Thyroid gland (tissue), 4 donors: ENCODE measurements around the gene HAUS1. TPM values are rescaled to one million over a fixed set of nuclear protein-coding genes. Genes with fewer than 3 reads are reported as not detected.
"Not testable (repeated sequence)": the region's sequence is repeated elsewhere in the genome, so short reads cannot be mapped to it uniquely, and the experiment has no call there.

Source experiments
- DNase-seq, 2 donors: peaks; one replicate each; pipeline ENCODE4 v3.0.0-alpha.2; 2019
- H3K27ac ChIP-seq, 3 donors: fragments of 200-600 bp; sonication (generic); 1 replicate in 2 of 3; 2 replicates in 1 of 3; pipeline ENCODE4 v1.5.1; 2016 to 2019; ENCODE audit warnings: mild to moderate bottlenecking in 1 of 3, moderate library complexity in 1 of 3
- H3K27me3 ChIP-seq: fragments of 200-600 bp; sonication (generic); one replicate; pipeline ENCODE4 v1.5.1; 2019
- H3K36me3 ChIP-seq, 2 donors: fragments of 200-600 bp; sonication (generic); one replicate each; pipeline ENCODE4 v1.5.1; 2016 to 2019
- H3K4me1 ChIP-seq, 2 donors: fragments of 200-600 bp; sonication (generic); one replicate each; pipeline ENCODE4 v1.5.1; 2017 to 2019
- H3K4me3 ChIP-seq, 3 donors: fragments of 200-600 bp; sonication (generic); replicated peaks in 1 of 3; 1 replicate in 2 of 3; 2 replicates in 1 of 3; pipeline ENCODE4 v1.5.1; 2016; ENCODE audit warnings: mild to moderate bottlenecking in 1 of 3
- H3K9me3 ChIP-seq: fragments of 200-600 bp; sonication (generic); one replicate; pipeline ENCODE4 v1.5.1; 2017
- POLR2A ChIP-seq, 2 donors: fragments of 450-650 bp; IDR thresholded peaks; one replicate each; pipeline ENCODE4 v1.6.1; 2017; ENCODE audit warnings: antibody characterized with exemption in 2 of 2, mild to moderate bottlenecking in 2 of 2, moderate library complexity in 1 of 2
- WGBS, 2 donors: methylation state at CpG; one replicate each; pipeline ENCODE4 v1.1.5; 2017; 5-methylcytosine and 5-hydroxymethylcytosine counted together
- intact Hi-C: fragments of 100-400 bp; cut with DNase I; formaldehyde crosslinking; loops from one replicate; pipeline ENCODE4 v1.15.1; 2023
- total RNA-seq, 4 donors: library from RNA; depleted of rRNA; stranded (reverse); fragments of >200 nt; gene quantifications; one replicate each; pipeline ENCODE4 v1.2.3, GENCODE V29; 2016
- TF ChIP-seq, protein P1 (sequence below), 6 experiments: fragments of 200-600 bp in 3 of 6; fragments of 450-650 bp in 3 of 6; sonication (generic) in 3 of 6; IDR thresholded peaks; one replicate each; pipeline ENCODE4 v1.5.1; 2016 to 2019; ENCODE audit warnings: antibody characterized with exemption in 6 of 6, mild to moderate bottlenecking in 2 of 6, inconsistent platforms in 1 of 6, moderate library complexity in 1 of 6

HAUS1 gene
- total RNA-seq, 4 donors from 2014 or later = 15.6 to 32.2 (median 20.0) TPM

GRCh38 chr18:46113751-46114150 lies 9.6 kb downstream of the HAUS1 start:
- H3K36me3 ChIP-seq = peaks cover 0 to 4% of the 10 kb centered on the region in 2 donors
- no peaks in the 10 kb centered on the region for H3K27me3 ChIP-seq

GRCh38 chr18:46126625-46127024 lies 22.4 kb downstream of the HAUS1 start:
- H3K27me3 ChIP-seq, H3K27ac ChIP-seq, H3K4me1 ChIP-seq, DNase-seq, H3K4me3 ChIP-seq, intact Hi-C loops, H3K9me3 ChIP-seq: not testable (repeated sequence)
- H3K36me3 ChIP-seq = peaks cover 22 to 34% of the 10 kb centered on the region in 2 donors
- WGBS, 2 donors = 93 to 99% methylated on average over 4 of the region's 4 CpGs

More at GRCh38 chr18:46113751-46114150, 9.6 kb downstream of the HAUS1 start:
- Histone ChIP-seq H3K27ac (no peak overlapping the region), H3K9me3 (no peaks in the 10 kb centered on the region), H3K4me3 (no peak overlapping the region), H3K4me1 (no peaks in the 10 kb centered on the region)
- no peak for DNase-seq
- 89 to 92% methylated on average over 1 of the region's 1 CpG for WGBS, 2 donors
- no peak for TF ChIP-seq POLR2A (IDR thresholded peaks at IDR 0.05)
- TF ChIP-seq, protein P1, sequence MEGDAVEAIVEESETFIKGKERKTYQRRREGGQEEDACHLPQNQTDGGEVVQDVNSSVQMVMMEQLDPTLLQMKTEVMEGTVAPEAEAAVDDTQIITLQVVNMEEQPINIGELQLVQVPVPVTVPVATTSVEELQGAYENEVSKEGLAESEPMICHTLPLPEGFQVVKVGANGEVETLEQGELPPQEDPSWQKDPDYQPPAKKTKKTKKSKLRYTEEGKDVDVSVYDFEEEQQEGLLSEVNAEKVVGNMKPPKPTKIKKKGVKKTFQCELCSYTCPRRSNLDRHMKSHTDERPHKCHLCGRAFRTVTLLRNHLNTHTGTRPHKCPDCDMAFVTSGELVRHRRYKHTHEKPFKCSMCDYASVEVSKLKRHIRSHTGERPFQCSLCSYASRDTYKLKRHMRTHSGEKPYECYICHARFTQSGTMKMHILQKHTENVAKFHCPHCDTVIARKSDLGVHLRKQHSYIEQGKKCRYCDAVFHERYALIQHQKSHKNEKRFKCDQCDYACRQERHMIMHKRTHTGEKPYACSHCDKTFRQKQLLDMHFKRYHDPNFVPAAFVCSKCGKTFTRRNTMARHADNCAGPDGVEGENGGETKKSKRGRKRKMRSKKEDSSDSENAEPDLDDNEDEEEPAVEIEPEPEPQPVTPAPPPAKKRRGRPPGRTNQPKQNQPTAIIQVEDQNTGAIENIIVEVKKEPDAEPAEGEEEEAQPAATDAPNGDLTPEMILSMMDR (IDR thresholded peaks at IDR 0.05) = no peak
- intact Hi-C loops = no loop called here

GRCh38 chr18:46130061-46130460 lies 25.9 kb downstream of the HAUS1 start:
- H3K4me3 ChIP-seq = no peak overlapping the region
- H3K27me3 ChIP-seq = no peaks in the 10 kb centered on the region
- no peaks in the 10 kb centered on the region for H3K9me3 ChIP-seq
- H3K27ac ChIP-seq = no peak overlapping the region
- no peak for DNase-seq
- intact Hi-C loops = no loop called here
- H3K4me1 ChIP-seq = no peaks in the 10 kb centered on the region
- H3K36me3 ChIP-seq = peaks cover 20 to 29% of the 10 kb centered on the region in 2 donors
- TF ChIP-seq, protein P1 (IDR thresholded peaks at IDR 0.05) = no peak
- TF ChIP-seq POLR2A (IDR thresholded peaks at IDR 0.05) = no peak
- 97 to 100% methylated on average over 2 of the region's 2 CpGs for WGBS, 2 donors

- H3K4me3 ChIP-seq, DNase-seq, H3K9me3 ChIP-seq, H3K4me1 ChIP-seq, intact Hi-C loops, H3K27me3 ChIP-seq, H3K27ac ChIP-seq: not testable (repeated sequence)
- H3K36me3 ChIP-seq = peaks cover 18 to 28% of the 10 kb centered on the region in 2 donors
- 96 to 97% methylated on average over 8 of the region's 8 CpGs for WGBS, 2 donors
These were observed 26.4 kb downstream of the HAUS1 start for GRCh38 chr18:46130549-46130948.

GRCh38 chr18:46133534-46133933 lies 29.3 kb downstream of the HAUS1 start:
- H3K4me1 ChIP-seq = no peaks in the 10 kb centered on the region
- no peak for TF ChIP-seq POLR2A (IDR thresholded peaks at IDR 0.05)
- intact Hi-C loops = no loop called here
- 85 to 89% methylated on average over 3 of the region's 3 CpGs for WGBS, 2 donors
- H3K27me3 ChIP-seq = no peaks in the 10 kb centered on the region
- peaks cover 11 to 13% of the 10 kb centered on the region in 2 donors for H3K36me3 ChIP-seq
- DNase-seq = no peak
- H3K9me3 ChIP-seq = no peaks in the 10 kb centered on the region
- H3K4me3 ChIP-seq = no peak overlapping the region
- no peak overlapping the region for H3K27ac ChIP-seq

- H3K4me3 ChIP-seq = no peak overlapping the region
- TF ChIP-seq POLR2A (IDR thresholded peaks at IDR 0.05) = no peak
- TF ChIP-seq, protein P1 (IDR thresholded peaks at IDR 0.05) = no peak
- 62 to 63% methylated on average over 9 of the region's 9 CpGs for WGBS, 2 donors
- no peaks in the 10 kb centered on the region for H3K9me3 ChIP-seq
- no peak overlapping the region for H3K27ac ChIP-seq
- no peaks in the 10 kb centered on the region for H3K4me1 ChIP-seq
- no peak for DNase-seq
- H3K27me3 ChIP-seq = no peaks in the 10 kb centered on the region
- intact Hi-C loops = no loop called here
- H3K36me3 ChIP-seq = no peaks in the 10 kb centered on the region
These were observed 30.9 kb downstream of the HAUS1 start for GRCh38 chr18:46134920-46135675.
